HT-29 (cell line): ENCODE data around the gene RARRES1. TPM values are rescaled to one million over a fixed set of nuclear protein-coding genes. Genes with fewer than 3 reads are reported as not detected.

ENCODE experiments used
- DNase-seq: peaks from one replicate; pipeline ENCODE4 v3.0.0-alpha.2; 2015; ENCODE audit warnings: low spot score
- total RNA-seq: library from RNA; depleted of rRNA; stranded (reverse); fragments of >200 nt; shearing (Covaris generic); gene quantifications from 2 replicates; pipeline ENCODE4 v1.2.3, GENCODE V29; 2014; rRNA removed

RARRES1 gene, protein sequence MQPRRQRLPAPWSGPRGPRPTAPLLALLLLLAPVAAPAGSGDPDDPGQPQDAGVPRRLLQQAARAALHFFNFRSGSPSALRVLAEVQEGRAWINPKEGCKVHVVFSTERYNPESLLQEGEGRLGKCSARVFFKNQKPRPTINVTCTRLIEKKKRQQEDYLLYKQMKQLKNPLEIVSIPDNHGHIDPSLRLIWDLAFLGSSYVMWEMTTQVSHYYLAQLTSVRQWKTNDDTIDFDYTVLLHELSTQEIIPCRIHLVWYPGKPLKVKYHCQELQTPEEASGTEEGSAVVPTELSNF
- total RNA-seq: 79.2 and 102 TPM in 2 replicates

DNA sequence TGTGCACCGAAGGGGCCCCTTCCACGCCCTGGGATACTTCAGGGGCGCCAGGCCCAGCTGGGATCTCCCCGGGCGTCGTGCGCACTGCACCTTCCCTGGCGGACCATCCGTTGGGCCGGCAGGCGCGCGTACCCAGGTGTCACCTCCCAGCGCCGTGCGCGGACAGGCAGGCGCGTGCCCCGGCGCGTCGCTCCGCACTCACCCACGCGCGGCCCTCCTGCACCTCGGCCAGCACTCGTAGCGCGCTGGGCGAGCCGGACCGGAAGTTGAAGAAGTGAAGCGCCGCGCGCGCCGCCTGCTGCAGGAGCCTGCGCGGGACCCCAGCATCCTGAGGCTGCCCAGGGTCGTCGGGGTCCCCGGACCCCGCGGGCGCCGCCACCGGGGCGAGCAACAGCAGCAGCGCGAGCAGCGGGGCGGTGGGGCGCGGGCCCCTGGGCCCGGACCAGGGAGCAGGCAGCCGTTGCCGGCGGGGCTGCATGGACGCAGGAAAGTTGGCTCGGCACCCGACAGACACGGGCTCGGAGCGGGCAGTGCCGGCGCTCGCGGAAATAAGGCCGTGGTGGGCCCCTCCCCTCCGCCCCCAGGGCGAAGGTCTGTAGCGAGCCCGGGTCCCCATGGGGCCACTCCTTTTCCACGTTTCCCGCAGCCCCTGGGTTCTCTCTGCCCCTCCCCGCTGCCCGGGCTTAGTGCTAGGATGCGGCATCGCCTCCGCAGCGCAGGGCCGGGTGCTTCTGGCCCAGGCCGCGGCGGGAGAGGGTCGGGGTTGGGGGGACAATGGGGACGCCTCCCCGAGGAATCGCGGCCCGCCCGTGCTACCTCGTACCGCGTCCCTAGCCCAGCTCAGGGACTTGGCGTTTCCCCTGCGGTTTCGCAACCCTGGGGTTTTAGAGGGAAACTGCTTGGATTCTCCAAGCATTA, at the start of gene RARRES1:
Gene RARRES1 (minus strand): TSS at position 520 of the 918 bp plus-strand sequence. CDS start 42 bp downstream, at position 478.
- DNase-seq: peak; percentile 70

DNA sequence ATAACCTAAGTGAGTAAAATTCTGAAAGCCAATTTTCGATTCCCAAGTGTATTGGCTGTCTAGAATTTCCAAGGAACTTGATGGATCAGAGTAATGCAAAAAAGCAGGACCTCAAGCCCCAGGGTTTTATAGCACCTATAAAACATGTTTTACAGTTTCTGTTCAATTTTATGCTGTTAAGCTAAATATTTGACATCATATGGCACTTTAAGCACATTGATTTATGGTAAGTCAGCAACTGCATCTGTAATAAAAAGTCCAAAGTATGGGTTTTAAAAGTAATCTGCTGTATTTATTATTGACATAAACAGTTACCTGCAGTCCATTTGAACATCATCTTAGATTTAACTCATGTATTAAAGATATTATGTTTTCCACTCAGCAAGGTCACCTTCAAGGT, 49.6 kb upstream of the RARRES1 start:
- no peak for DNase-seq

DNA sequence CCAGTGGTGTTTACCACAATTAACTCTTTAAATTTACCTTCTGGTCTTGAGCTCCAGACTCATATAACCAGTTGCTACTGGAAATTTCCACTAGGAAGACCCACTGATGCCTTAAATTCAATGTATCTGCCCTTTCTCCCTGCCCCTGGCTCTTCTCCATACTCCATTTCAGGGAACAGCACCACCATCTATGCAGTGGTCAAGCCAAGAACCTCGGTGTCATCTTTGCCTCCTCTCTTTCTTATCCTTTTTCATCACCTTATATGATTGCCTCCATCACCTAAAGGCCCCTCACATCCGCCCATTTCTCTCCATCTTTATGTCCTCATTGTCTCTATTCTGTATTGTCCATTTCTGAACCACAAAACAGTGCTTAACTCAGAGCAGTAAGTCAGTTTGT, 48.9 kb upstream of the RARRES1 start:
- no peak for DNase-seq

DNA sequence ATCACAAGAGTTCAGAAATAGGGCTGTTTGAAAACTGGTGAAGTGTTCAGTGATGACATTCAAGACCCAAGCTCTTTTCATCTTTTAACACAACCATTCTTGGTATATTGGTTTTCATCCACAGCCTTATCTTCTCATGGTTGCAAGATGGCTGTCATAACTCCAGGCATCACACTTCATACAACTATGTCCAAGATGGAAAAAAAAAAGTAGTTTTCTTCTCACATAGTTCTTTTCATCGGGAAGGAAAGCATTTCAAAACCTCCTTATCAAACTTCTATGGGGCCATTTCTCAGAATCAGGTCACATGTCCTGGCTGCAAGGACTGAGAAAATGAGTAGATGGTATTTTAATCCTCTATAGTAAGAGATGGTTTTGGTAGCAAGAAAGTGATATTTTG, 48.5 kb upstream of the RARRES1 start:
- no peak for DNase-seq

DNA sequence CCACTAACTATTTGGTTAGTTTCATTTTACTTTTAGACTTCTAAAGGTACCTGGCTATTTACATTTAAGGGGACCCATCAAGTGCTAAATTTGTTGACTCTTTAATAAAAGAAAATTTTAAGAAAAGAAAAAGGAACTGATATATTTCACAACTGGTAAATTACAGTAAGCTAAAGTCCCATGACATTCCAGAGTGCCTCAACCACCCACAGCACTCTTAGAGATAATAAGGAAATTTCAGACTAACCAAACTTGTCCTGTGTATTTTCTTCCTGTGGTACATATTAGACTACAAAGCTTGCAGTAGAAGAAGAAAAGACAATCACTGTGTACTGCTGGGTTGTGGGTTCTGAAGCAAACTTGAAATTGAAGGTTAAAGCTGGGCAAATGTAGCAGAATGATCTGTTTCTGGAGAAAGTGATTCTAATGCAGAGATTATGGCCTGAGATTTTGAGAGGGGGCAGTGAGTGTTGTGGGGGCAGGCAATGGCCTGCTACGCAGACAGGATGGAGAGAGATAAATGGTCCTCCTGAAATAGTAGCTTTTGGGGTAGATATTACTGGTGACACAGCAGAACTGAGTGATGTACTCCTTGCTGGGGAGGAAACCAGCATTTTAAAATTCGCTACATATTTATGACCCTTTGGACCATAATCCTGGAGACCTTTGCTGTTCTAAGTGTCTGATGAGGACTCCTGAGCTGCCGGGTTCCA, 45.1 kb upstream of the RARRES1 start:
- no peak for DNase-seq

DNA sequence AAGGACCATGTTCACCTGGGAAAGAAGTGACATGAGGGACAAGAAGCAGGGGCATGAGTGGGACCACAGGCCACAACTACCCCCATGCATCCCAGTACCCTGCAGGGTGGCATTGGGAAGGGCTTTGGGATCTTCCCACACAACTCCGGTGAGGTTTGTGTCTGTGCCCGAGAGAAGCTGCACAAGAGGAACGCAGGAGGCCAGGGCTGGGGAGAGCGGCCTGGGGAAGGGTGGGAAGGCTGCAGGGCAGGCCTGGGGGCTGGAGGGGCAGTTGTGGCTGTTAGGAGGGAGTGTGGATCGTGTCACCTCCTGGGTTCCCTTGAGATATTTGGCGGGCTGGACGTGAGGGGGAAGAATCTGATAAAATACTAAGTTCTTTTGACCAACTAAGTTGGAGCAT, 44.3 kb upstream of the RARRES1 start:
- DNase-seq: no peak

DNA sequence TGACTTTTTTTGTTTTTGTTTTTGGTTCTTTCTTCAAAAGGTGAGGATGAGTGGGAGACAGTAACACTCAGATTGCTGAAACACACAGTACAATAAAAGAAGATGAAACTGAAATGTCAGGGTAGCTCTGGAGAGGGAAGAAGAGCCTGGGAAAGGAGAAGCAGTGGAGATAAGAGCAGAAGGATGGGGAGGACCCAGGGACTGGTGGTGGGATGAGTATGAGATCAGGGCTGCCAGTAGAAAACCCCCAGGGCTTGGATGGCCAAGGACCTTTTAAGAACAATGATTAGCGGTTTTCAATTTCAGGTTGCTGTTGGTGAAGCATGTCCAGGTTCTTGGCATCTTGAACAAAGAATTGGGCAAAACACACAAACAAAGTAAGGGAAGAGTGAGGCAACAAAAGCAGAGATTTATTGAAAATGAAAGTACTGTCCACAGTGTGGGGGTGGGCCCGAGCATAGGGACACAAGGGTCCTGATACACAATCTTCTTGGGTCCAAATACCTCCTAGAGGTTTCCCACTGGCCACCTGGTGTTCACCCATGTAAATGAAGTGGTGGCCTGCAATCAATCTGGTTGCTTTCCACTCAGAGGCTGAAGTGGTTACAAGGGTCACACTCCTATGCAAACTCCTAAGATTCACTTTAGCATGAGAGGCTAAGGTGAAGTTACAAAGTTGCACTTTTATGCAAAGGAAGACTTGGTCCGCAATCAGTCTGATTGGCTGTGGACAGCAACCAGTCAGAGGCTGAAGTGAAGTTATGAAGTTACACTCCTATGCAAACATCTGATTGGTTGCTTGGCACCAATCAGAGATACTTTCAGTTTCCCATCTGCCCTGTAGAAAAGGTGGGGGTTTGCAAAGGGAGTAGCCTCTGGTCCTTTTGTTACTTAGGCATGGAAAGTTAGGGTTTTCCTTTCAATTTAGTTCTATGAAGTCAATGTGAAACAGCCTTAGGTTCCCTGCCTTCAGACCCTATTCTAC, 43.5 kb upstream of the RARRES1 start:
- no peak for DNase-seq

DNA sequence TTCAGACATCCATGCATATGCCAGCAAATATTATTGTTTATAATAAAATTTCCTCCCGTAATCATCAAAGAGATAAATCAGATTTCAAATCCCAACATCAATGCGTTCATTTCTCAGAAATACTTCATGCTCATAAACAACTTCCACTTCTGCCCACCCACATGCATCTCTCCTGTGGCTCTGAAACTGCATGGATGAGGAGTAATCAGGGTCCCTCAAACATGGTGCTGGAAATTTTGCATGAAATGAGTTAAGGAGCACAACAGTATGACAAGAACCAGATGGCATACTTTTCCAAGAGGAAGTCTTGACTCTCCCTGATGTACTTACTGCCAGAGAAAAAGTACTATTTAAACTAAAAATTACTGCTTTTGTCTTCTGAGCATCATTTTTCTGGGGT, 42.7 kb upstream of the RARRES1 start:
- DNase-seq: no peak

DNA sequence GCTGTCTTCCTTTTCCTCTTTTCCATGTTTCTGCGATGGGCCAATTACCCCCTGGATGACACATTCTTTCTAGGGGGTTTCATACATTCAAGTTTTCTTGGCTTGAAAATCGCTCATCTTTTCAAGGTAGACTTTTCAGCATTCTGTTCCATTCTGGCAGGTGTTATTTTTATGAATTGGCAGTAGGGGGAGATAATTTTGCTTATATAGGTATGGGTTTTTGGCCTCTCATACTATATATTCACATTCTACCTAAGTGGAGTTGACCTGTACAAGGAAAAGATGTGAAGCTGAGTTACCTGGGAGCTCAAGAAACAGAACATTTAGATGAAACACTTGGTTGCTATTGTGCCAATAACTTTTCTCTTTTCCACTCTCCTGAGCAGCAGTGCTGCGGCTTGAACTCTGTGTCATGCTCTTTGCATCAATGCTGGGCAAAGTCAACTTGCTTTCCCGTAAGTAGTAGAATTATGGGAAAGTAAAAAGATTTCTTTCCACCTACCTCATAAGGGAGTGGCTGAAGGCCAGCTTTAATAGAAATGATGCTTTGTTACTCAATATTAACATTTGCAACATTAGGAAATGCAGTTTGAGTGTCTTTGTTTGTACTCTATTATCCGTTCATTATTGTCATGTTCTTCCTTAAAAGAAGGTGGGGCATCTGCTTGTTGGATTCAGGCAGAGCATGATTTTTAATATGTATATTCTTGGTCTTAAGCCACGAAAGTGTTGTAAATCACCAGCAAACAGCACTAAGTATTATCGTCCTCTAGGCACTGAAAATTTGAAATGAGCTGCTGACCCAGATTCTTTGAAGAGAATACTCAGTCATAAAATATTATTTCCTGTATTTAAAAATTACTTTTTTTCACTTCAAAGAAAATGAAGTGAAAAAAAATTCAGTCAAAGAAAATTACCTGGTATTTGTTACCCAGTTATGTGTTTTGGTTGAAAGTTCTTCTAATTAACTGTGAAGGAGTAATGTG, 41.9 kb upstream of the RARRES1 start:
- DNase-seq: no peak

DNA sequence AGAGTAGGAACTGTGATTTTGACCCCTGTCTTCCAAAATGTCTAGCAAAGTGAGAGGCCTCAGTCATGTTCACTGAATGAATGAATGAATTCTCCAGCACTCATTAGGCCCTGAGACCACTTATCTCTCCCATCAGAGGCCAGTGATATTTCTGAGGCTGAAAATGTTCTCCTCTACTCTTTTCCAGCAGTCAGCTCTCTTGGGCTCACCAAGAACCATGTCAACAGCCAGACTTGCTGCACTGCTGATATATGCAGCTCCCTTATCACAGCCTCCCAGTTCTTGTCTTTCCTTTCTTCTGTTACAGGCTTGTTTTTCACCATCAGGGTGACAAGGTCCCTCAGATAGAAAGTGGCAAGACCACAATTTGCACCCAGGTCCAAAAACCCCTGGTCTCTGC, 40.9 kb upstream of the RARRES1 start:
- no peak for DNase-seq

DNA sequence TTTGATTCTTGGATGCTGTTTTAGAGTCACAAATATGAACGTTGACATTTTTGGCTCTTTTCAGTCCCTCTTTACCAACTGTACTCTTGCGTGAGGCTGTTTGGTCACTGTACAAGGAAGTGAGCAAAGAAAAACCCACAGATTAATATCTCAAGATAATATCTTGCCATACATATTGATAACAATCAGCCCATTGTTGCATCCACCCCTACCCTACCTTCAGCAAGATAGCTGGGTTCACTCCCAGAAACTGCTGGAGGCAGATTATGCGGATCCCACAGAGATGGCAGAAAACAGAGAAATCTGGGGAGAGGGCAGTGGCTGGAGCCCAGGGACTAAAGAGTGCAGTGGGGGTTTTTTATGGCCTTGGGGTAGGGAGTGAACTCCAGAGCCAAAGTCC, 39.7 kb upstream of the RARRES1 start:
- peak; percentile 52 for DNase-seq

DNA sequence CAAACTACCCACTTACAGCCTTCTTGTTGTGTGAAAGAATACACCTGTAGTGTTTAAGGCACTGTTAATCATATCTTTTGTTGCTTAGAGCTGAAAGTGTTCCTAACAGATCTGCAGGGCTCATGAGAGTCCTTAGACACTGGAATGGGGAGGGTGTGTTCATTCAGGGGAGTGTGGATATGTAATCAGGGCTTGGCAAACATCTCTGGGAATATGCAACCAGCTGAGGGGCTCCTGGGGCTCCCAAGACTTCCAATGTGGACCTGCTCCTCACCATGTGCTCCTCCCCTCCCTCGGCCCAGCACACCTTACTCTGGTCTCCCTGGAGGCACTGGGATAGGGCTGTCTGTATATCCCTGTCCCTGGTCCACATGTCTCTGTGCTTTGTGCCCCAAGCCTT, 39.3 kb upstream of the RARRES1 start:
- DNase-seq: peak; percentile 43

DNA sequence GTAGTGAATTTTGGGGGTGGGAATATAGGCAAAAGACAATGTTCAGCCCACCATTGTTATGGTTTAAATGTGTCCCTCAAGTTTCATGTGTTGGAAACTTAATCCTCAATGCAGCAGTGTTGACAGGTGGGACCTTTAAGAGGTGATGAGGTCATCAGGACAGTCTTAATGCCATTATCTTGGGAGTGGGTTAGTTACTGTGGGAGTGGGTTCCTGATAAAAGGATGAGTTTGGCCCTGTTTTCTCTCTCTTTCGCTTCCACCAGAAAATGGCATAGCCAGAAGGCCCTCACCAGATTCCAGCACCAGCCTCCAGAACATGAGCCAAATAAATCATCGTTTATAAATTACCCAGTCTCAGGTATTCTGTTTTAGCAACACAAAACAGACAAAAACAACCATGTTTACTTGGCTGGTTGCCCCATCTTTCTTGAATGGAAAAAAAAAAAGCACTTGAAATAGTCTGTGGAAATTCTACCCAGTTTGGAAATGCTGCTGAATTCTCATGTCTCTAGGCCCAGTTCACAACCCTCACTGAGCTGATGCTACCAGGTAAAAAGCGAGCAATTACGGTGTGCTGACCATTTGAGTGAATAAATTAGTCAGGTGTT, 38.6 kb upstream of the RARRES1 start:
- no peak for DNase-seq

DNA sequence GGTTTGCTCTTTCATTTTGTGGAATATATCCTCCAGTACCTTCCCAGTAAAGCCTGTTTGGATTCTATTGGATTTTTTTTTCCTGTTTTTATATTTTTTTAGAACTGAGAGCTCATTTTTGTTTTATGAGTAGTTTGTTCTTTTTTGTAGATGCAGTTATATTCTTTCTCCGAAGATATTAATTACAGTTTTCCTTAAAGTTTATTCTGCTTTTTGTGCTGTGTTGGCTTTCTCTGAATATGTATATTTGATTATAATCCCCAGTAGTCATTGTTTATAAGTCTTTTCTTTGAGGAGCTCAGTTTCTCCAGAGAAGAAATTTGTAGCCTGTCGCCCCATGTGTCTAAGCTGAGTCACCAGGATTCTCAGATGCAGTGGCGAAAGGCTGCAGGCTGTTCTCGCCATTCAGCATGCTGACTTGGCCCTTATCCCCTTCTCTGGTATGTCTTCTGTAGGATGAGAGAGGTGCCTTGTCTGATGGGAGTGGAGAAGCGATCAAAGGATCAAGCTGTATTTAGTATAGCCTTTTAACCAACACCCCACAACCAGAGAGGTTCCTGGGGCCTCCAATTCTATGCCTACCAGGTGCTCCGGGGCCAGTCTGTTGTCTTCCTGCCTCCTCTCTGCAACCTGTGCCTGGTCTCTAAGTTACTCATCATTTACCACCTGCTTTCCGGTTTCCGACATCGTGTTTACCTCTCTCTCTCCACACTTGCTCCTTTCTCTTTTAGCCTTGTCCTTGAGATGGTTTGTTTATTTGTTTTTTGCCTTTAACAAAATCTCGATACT, 37.9 kb upstream of the RARRES1 start:
- no peak for DNase-seq

DNA sequence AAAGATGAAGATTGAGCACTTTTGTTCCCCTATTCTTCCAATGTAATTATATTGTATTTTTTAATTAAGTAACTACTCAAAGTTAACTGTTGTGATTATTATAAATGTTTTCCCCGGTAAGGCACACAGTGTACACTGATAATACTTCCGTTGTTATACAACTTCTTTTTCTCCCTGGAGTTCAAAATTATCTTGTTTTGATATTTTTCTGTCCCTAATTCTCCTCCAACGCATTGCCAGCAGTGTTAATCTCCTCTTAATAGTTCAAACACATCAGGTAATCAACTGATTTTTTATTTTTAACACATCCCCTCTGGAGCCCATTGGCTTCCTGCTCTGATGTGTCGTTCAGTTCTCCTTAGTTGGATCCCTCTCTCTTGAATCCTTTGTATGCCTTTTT, 37.3 kb upstream of the RARRES1 start:
- DNase-seq: no peak

DNA sequence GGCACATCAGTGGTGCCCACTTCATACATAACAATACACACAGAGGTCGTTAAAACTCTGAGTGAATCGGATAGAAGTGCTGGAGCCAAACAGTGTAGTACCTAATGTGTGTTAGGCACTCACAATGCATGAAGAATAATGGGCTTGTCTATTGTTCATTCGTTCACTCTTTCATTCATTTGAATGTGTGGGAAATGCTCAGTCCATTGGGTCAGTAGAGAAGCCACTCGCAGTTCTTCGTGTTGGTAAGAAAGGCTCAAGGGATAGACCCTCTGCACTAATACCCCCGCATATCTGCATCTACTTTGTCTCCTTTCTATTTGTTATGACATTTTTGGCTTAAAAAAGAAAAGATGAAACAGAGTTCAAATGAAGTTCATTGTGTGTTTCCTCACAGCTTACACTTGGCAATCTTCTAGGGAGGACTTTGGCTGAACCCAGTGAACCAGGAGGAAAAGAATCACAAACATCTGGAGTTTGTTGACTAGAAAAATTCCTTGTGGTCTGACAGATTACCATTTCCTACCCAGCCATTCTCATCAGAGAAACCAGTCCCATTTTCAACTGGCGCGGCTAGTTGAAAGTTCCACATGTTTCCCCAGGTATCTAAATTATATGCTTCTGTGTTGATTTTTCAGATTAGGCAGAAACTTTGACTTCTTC, 36.8 kb upstream of the RARRES1 start:
- DNase-seq: peak; percentile 82

DNA sequence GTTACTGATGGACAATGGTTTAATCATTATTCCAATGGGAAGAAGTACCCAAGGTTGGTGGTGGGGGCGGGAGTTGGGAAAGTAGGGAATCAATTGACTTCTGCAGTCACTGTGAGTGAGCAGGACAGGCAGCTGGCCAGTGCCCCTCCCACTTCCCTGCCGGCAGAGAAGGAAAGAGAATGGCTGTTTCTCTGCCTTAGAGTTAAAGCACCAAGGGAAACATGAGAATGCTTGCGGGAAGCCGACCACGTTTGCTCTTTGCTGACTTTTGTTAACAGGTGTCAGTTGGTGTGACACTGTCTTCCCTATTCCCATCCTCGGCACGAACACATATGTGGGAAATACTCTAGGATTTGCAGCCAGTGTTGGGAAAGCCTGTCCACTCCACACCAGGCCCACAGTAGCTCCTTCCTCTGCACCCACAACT, 36.1 kb upstream of the RARRES1 start:
- no peak for DNase-seq

DNA sequence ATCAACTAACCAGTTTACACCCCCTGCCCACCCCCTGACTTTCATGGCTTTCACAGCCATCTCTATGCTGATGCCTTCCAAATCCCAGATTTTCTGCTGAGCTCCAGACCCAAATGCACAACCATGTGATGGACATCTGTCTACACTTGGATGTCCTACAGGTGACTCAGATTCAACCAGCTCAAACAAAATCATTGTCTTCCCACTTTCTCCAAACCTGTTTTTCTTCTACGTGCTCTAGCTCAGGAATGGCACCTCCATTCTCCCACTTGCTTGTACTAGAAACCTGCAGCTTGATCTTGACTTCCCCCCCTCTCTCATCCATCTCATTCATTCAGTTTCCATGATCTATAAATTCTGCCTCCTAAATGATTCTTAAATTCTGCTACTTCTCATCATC, 34.1 kb upstream of the RARRES1 start:
- DNase-seq: no peak
